Stimulated activated CD8-positive, alpha-beta memory T cell treated with anti-CD3 and anti-CD28 coated beads, Interleukin-15, amount 100 ng/mL, for 4 hours (primary cell): ENCODE data around the gene BLCAP.
"Not testable (repeated sequence)": the region's sequence is repeated elsewhere in the genome, so short reads cannot be mapped to it uniquely, and the experiment has no call there.

ENCODE experiments used
- DNase-seq, 2 donors: peaks; one replicate each; pipeline ENCODE4 v3.0.0-alpha.2; 2020; ENCODE audit warnings: low read depth in 2 of 2

Gene BLCAP

DNA sequence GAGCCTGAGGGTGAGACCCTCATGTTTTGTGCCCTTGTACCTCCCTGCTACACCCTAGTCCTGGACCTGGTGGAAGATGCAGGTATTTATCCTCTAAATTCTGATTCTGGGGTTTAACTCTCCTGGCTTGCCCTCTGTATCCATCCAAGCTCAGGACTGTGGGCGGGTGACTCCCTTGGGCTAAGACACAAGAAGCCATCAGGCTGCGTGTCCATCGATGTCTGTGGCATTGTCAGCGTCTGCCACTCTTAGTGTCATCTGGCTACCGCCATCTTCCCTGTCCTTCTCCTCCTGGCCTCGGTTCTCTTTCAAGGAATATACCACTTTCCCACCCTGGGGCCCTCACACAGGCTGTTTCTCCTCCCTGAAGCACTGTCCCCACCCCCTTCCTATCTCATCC is 28.9 kb upstream of the BLCAP start:
- DNase-seq: no peak

DNA sequence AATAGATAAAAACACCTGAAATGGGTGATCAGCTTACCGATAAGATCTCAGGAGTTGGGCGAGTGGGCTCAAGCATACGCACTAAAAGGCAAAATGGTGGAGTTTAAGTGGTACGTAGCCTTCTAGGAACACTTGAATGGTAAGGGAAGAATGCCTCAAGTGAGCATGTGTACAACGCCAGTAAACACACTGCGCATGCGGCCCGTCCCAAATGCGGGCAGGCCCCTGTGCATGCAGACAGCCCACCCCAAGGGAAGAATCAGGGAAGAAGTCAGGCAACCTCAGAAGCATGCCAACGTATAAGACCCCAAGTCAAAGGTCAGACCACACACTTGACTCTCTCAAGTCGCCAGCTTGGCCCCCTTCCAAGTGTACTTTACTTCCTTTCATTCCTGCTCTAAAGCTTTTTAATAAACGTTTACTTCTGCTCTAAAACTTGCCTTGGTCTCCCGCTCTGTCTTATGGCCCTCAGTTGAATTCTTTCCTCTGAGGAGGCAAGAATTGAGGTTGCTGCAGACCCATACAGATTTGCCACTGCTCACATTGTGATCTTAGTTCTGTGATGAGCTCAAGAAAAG is 27.1 kb upstream of the BLCAP start:
- DNase-seq: not testable (repeated sequence)

DNA sequence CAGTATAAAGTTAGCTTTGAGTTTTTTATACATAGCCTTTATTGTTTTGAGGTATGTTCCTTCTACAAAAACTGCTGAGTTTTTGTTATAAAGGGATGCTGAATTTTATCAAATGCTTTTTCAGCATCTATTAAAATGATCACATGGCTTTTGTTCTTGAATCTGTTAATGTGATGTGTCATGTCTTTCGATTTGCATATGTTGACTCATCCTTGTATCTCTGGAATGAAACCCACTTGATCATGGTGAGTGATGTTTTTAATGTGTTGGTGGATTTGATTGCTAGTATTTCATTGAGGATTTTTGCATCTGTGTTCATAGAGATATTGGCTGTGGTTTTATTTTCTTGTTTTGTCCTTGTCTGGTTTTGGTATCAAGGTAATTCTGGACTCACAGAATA is 24.7 kb upstream of the BLCAP start:
- no peak for DNase-seq

DNA sequence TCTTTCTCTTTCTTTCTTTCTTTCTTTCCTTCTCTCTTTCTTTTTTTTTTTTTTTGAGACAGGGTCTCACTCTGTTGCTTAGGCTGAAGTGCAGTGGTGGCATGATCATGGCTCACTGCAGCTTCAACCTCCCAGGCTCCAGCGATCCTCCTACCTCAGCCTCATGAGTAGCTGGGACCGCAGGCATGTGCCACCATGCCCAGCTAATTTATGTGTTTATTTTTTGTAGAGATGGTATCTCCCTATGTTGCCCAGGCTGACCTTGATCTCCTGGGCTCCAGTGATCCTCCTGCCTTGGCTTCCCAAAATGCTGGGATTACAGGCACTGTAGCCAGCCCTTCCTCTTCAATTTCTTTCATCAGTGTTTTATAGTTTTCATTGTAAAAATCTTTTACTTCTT is 24.0 kb upstream of the BLCAP start:
- DNase-seq: not testable (repeated sequence)

DNA sequence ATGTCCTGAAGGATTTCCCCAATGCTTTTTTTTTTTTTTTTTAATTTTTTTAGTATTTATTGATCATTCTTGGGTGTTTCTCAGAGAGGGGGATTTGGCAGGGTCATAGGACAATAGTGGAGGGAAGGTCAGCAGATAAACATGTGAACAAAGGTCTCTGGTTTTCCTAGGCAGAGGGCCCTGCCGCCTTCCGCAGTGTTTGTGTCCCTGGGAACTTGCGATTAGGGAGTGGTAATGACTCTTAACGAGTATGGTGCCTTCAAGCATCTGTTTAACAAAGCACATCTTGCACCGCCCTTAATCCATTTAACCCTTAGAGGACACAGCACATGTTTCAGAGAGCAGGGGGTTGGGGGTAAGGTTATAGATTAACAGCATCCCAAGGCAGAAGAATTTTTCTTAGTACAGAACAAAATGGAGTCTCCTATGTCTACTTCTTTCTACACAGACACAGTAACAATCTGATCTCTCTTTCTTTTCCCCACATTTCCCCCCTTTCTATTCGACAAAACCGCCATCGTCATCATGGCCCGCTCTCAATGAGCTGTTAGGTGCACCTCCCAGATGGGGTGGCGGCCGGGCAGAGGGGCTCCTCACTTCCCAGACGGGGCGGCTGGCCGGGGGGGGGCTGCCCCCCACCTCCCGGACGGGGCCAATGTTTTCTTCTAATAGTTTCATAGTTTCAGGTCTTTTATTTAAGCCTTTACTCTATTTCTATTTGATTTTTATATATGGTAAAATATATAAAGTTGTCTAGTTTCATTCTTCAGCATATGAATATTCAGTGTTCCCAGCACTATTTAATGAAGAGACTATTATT is 22.6 kb upstream of the BLCAP start:
- DNase-seq: not testable (repeated sequence)

DNA sequence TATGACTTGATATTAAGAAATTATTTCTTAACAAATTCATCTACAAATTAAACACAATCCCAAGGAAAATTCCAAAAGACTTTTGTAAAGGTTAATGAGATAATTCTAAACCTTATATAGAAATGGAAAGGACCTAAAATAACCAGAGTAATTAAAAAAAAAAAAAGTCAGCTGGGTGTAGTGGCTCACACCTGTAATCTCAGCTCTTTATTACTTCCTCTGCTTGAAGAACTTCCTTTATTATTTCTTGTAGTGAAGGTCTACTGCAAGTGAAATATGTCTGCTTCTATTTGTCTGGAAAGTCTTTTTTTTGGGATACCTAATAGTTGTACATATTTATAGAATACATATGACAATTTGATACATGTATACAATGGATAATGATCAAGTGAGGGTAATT is 20.2 kb upstream of the BLCAP start:
- no peak for DNase-seq

DNA sequence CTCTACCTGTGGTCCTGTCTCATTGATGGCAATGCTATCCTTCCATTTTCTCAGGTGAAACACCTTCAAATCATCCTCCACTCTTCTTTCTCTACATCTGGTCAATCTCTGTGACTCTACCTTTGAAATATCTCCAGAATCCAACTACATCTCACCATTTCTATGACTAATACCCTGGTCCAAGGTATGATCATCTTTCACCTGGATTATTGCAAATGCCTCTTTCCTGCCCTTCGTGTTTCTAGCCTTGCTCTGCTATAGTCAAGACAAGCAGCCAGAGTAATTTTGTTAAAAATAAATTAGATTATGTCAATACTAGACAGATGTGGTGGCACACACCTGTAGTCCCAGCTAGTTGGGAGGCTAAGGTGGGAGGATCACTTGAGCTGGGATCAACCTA is 17.8 kb upstream of the BLCAP start:
- DNase-seq: no peak

DNA sequence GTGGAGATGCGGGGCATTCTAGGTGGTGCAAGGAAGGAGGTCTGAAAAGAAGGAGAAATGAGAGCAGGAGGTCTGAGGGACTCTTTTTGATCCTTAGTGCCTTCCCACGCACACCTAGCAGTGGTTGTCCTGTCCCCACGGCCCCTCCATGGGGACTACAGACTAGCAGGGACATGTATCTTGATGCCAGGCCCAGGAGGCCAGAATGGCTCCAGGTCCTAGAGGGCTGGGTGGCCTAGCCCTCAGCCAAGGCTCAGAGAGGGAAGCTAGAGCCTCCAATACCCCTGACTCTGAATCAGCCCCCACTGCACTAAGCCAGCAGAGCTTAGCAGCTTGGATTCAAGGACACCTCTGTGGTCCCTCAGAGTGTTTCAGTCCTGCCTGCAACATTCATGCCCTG is 16.7 kb upstream of the BLCAP start:
- DNase-seq: no peak

DNA sequence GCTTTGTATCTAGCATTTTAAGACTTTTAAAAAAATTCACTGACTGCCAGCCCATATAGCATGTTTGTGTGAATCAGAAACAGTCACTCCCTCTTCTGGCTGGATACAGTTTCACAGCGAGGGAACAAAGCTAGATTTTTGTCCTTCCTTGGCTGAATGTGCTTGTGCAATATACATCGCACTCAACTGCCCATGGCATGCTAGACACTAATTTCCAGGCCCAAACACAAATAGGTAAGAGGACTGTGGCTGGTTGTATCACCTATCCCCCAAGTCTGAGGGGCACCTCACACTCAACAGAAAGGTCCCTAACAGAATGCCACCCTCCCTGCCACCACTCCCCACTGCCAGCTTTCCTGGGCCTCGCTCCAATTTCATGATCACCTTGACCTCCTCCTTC is 16.2 kb upstream of the BLCAP start:
- no peak for DNase-seq

DNA sequence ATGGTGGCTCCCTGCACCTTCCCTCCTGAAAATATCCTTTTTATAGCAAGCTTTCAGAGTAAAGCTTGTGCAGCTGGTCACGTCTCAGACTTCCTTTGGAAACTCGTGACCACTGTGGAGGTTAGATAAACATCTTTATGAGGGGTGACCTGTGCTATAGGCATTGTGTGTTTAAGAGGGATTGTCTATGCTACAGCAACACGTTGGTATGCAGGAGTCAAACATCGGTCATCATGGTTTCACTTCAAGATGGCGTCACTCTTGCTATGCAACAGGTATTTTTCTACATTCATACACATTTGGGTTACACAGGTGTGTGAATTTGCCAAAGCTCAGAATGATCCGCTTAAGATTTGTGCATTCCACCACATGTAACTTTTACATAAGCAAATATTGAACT is 14.6 kb upstream of the BLCAP start:
- no peak for DNase-seq

DNA sequence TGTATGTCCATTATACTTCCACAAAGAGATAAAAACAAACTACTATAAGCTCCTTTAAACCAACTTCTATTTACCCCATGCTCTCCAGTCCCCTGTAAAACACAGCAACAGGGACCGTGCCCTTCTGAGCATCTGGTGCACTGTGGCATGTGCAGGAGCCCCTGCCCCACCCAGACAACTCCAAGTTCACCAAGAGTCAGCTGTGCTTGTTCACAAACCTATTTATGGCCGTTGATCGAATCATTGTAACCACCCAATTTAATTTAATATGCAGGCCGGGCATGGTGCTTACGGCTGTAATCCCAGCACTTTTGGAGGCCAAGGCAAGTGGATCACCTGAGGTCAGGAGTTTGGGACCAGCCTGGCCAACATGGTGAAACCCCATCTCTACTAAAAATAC is 13.7 kb upstream of the BLCAP start:
- DNase-seq: no peak

DNA sequence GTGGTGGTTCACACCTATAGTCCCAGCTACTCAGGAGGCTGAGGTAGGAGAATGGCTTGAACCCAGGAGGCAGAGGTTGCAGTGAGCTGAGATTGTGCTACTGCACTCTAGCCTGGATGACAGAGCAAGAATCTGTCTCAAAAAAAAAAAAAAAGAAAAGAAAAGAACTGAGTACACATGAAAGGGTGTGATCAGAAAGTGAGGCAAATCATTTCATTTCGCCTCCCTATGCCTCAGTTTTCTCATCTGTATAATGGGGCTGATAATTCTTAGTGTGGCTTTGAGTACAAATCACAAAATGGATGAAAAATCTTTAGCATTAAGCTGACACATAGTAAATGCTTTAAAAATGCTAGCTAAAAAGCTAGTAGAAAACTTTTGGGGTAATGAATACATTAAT is 13.2 kb upstream of the BLCAP start:
- not testable (repeated sequence) for DNase-seq

DNA sequence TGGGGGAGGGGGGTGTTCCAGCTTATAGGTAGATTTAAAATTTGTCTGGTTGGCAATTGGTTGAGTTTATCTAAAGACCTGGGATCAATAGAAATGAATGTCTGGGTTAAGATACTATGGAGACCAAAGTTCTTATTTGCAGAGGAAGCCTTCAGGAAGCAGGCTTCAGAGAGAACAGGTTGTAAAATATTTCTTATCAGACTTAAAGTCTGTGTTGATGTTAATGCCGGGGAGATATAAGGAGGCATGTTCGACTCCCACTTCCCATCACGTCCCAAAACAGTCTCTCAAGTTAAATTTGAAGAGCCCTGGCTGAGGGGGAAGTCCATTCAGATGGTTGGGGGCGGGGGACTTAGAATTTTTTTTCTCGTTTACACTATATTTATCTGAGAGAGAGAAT is 12.3 kb upstream of the BLCAP start:
- no peak for DNase-seq

DNA sequence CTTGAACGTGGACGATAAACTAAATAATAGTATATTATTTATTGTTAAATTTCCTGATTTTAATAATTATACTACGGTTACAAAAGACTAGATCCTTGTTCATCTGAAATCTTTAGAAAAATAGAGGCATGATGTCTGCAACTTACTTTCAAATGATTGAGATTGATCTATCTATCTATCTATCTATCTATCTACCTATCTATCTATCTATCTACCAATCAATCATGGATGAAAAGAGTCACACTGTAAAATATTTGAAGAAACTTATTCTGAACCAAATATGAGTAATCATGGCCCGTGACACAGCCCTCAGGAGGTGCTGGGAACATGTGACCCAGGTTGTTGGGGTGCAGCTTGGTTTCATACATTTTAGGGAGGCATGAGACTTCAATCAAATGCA is 11.7 kb upstream of the BLCAP start:
- no peak for DNase-seq

DNA sequence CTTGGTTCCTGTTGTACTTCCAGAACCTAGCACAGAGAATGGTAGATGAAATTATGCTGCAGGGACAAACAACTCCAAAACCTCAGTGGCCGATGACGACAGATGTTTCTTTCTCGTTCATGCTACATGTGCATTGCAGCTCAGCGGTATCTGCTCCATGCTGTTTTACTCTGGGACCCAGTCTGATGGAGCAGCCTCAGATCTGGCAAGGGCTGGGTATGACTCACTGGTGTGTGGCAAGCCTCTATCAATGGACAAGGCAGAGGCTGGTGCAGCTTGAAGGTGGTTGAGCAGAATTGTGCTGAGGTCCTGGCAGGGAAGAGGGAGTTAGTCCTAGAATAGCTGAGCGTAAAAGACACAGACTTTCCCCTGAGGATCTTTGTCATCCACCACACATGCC is 10.3 kb upstream of the BLCAP start:
- no peak for DNase-seq

DNA sequence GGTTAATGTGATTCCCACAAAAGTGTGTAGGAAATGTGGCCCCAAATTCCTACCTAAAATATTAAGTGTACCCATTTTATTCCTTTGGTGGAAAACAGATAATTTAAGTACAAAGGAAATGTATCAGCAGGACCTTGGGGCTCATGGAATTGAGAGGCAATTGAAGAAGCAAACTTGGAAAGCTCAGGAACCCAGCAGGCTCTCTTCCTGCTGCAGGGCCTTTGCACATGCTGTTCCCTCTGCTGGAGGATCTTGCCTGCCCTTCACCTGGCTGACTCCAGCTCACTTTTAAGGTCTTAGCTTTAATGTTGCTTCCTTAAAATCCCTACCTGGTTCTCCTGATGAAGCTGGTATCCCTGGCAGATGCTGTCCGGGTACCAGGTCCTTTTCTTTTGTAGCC is 9.8 kb upstream of the BLCAP start:
- no peak for DNase-seq

DNA sequence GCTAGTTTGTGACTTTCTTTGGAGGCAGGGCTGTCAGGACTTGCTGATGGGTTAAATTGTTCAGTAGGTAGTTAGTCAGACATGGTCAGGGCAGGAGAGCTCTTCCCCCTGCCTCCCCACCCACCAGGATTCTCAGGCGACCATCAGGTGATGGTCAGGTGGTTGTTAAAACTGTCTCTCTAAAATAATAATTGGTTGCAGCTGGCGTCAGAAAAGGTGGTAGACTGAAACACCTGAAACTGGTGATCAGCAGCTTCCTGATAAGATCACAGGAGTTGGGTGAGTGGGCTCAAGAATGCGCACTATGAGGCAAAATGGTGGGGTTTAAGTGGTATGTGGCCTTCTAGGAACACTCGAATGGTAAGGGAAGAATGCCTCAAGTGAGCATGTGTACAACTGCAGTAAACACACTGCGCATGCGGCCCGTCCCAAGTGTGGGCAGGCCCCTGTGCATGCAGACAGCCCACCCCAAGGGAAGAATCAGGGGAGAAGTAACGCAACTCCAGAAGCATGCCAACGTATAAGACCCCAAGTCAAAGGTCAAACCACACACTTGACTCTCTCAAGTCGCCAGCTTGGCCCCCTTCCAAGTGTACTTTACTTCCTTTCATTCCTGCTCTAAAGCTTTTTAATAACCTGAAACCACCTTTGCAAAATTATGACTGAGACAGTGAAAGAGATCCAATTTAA is 7.9 kb upstream of the BLCAP start:
- no peak for DNase-seq

DNA sequence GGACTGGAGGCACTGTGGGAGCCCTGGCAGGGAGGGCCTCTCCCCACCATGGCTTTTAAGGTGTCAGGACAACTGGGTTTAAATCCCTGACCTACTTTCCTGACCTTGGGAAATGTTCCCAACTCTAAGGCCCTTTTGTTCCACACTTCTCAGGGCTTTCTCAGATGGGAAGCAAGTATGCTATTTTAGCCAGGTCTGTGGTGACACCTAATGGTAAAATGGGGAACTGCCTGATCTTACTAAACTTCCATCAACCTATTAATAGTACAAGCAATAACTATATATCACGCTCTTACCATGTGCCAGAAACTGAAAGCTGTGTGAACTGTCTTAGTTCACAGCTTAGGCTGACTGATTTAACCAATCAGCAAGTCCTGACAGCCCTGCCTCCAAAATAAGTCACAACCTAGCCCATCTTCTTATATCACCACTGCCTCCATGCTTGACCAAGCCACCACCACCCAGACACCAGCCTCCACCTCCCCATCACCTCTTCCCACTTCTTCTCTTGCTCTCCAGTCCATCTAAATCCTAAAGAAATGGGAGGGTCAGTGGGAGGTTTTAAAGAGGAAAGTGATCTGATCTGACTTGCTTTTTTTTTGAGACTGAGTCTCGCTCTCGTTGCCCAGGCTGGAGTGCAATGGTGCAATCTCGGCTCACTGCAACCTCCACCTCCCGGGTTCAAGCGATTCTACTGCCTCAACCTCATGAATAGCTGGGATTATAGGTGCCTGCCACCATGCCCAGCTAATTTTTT is 6.9 kb upstream of the BLCAP start:
- DNase-seq: no peak

DNA sequence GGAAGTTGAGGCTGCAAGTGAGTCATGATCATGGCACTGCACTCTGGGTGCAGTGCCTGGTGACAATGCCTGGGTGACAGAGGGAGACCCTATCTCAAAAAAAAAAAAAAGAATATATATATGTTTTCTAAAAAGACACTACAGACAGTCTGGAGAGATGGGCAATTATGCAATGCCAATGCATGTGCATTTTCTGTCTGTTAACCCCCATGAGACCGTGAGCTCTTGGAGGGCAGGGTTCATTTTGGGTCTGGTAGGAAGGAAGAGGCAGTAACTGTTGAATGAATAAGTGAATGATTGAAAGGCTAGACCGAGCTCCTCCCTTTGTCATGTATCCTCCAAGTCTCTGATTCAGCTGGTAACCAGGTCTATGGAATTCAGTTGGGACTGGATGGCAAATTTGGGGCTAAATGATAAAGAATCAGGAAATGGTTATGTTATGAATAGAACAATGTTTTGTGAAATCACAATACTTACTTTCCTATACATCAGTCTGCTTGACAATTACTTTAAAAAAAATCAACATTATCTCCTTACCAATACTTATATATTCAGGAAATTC is 5.6 kb upstream of the BLCAP start:
- DNase-seq: no peak

DNA sequence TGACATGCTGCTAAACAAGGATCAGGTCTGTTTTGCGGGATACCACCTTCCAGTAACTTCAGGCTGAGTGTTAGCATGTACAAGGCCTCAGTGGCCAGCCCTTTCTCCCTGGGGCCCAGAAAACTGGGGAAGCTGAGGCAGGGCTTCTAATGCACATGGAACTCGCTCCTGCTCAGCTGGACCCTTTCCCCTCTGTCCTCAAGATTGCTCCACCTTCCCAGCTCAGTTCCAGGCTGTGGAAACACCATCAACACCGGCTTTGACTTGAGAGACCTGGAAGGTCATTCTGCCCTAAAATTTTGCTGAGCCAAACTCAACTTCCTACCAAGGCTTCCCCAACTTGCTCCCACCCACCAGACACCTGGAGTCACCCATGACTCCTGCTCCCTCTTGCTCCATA is 4.2 kb upstream of the BLCAP start:
- DNase-seq: no peak

DNA sequence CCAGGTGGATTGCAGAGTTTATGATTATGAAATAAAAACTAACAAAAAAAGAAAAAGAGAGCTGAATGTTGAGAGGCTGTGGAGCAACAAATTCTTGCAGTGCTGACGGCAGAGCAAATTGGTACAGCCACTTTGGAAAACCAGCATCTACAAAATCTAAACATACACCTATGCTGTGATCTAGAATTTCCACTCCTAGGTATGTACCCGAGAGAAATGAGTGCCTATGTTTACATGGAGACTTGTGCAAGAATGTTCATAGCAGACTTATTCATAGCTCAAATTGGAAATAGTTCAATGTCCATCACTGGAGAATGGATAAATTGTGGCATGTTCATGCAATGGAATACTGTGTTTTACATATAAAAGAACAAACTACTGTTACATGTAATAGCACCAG is 3.0 kb upstream of the BLCAP start:
- no peak for DNase-seq

DNA sequence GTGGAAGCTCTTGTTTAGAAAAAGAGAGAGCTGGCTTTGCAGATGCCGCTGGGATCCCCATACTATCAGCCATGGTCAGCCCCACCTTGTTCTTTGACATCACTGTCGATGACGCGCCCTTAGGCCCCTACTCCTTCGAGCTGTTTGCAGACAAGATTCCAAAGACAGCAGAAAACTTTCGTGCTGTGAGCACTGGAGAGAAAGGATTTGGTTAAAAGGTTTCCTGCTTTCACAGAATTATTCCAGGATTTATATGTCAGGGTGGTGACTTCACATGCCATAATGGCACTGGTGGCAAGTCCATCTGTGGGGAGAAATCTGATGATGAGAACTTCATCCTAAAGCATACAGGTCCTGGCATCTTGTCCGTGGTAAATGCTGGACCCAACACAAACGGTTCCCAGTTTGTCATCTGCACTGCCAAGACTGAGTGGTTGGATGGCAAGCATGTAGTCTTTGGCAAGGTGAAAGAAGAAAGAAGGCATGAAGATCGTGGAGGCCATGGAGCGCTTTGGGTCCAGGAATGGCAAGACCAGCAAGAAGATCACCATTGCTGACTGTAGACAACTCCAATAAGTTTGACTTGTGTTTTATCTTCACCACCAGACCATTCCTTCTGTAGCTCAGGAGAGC is 2.4 kb upstream of the BLCAP start:
- no peak for DNase-seq
